Mesothelial cell of epicardium (in vitro differentiated cells): ENCODE measurements around the gene MAP2K3. TPM values are rescaled to one million over a fixed set of nuclear protein-coding genes. Genes with fewer than 3 reads are reported as not detected.

Source experiments
- DNase-seq, 2 experiments: peaks; one replicate each; pipeline ENCODE4 v3.0.0; 2021; ENCODE audit warnings: low spot score in 2 of 2; ENCODE audit not compliant: unreplicated experiment in 2 of 2
- H3K27ac Mint-ChIP-seq: 2 replicates; pipeline ENCODE4 v1.8.0; 2021; ENCODE audit warnings: mixed read lengths
- H3K27me3 Mint-ChIP-seq: 2 replicates; pipeline ENCODE4 v1.8.0; 2021; ENCODE audit warnings: low read depth, mixed read lengths
- H3K36me3 Mint-ChIP-seq: 2 replicates; pipeline ENCODE4 v1.8.0; 2021; ENCODE audit warnings: mixed read lengths
- H3K4me1 Mint-ChIP-seq: 2 replicates; pipeline ENCODE4 v1.8.0; 2021; ENCODE audit warnings: mixed read lengths
- H3K4me3 Mint-ChIP-seq: 2 replicates; pipeline ENCODE4 v1.8.0; 2021; ENCODE audit warnings: mild to moderate bottlenecking, moderate library complexity, mixed read lengths
- H3K9me3 Mint-ChIP-seq: 2 replicates; pipeline ENCODE4 v1.8.0; 2021; ENCODE audit warnings: mixed read lengths
- total RNA-seq: library from RNA; stranded (reverse); gene quantifications from 3 replicates; pipeline ENCODE4 v1.2.1, GENCODE V29; 2021
- TF ChIP-seq, protein P1 (sequence below): fragments of 200-600 bp; sonication (generic); IDR thresholded peaks from one replicate; pipeline ENCODE4 v1.5.0; 2021; ENCODE audit warnings: antibody characterized with exemption; ENCODE audit not compliant: unreplicated experiment

Gene MAP2K3
- total RNA-seq, 1 donor from 2014 or later: 26.8 TPM

DNA sequence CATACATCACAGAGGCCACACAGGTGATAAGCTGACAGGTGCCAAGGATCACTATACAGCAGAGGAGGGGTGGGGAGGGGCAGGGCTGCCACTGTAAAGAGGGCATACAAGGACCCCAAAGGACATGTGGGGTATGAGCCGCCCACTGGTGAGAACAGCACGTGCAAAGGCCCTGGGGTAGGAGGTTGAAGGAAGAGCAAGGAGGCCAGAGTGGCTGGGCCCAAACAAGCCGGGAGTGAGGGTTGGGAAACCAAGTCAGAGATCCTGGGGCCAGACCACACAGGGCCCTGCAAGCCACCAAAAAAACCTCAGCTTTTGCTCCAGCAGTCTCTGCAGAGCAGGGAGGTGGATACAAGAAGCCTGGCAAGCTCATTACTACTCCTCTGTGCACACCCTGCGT lies 37.8 kb upstream of the MAP2K3 start:
- H3K36me3 Mint-ChIP-seq: no peaks in the 10 kb centered on the region
- no peaks in the 10 kb centered on the region for H3K4me1 Mint-ChIP-seq
- H3K27me3 Mint-ChIP-seq: no peaks in the 10 kb centered on the region
- H3K4me3 Mint-ChIP-seq: no peak overlapping the region
- DNase-seq: no peak
- no peak overlapping the region for H3K27ac Mint-ChIP-seq
- H3K9me3 Mint-ChIP-seq: no peaks in the 10 kb centered on the region
- TF ChIP-seq, protein P1, sequence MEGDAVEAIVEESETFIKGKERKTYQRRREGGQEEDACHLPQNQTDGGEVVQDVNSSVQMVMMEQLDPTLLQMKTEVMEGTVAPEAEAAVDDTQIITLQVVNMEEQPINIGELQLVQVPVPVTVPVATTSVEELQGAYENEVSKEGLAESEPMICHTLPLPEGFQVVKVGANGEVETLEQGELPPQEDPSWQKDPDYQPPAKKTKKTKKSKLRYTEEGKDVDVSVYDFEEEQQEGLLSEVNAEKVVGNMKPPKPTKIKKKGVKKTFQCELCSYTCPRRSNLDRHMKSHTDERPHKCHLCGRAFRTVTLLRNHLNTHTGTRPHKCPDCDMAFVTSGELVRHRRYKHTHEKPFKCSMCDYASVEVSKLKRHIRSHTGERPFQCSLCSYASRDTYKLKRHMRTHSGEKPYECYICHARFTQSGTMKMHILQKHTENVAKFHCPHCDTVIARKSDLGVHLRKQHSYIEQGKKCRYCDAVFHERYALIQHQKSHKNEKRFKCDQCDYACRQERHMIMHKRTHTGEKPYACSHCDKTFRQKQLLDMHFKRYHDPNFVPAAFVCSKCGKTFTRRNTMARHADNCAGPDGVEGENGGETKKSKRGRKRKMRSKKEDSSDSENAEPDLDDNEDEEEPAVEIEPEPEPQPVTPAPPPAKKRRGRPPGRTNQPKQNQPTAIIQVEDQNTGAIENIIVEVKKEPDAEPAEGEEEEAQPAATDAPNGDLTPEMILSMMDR: no peak

DNA sequence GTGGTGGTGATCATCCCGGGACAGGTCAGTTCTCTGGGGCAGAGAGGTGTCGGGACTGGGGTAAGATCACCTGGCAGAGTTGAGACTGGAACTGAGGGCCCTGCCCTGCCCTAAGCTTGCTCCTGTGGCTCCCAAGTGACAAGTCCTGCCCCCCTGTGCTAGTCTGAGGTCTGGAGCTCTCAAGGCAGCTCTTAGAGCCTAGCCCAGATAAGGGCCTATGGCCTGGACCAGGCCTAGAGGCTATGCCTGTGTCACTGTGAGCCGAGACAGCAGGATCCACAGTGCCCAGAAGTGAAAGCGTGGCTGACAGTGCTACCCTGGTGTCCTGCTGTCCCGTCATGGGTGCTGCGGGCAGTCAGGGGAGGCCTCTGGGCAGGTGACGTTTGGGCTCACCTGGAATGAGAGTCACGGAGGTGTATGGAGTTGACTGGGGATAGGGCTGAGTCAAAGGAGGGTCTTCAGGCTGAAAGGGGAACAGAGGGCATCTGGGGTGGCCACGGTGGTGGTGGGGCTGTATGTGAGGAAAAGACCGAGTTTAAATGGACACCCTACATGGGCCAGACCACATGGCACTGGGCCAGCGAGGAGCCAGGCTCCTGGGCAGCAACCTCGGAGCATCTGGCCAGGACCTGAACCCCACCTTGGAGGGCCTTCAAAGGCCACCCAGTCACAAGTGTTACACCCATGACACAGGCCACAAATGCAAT lies 36.8 kb upstream of the MAP2K3 start:
- Mint-ChIP-seq H3K4me1 (peaks cover 4% of the 10 kb centered on the region), H3K36me3 (no peaks in the 10 kb centered on the region), H3K27me3 (no peaks in the 10 kb centered on the region), H3K4me3 (no peak overlapping the region), H3K9me3 (no peaks in the 10 kb centered on the region), H3K27ac (no peak overlapping the region)
- TF ChIP-seq, protein P1: no peak
- DNase-seq: no peak

GRCh38 chr17:21248500-21248899 lies 36.0 kb upstream of the MAP2K3 start:
- H3K27ac Mint-ChIP-seq: no peak overlapping the region
- no peaks in the 10 kb centered on the region for H3K27me3 Mint-ChIP-seq
- peaks cover 4% of the 10 kb centered on the region for H3K4me1 Mint-ChIP-seq

GRCh38 chr17:21249086-21249795 lies 35.3 kb upstream of the MAP2K3 start:
- Mint-ChIP-seq H3K9me3 (no peaks in the 10 kb centered on the region), H3K27ac (no peak overlapping the region), H3K27me3 (no peaks in the 10 kb centered on the region), H3K36me3 (no peaks in the 10 kb centered on the region), H3K4me3 (no peak overlapping the region), H3K4me1 (peaks cover 4% of the 10 kb centered on the region)
- no peak for DNase-seq
- TF ChIP-seq, protein P1: no peak

More at GRCh38 chr17:21248500-21248899, 36.0 kb upstream of the MAP2K3 start:
- Mint-ChIP-seq H3K4me3 (no peak overlapping the region), H3K9me3 (no peaks in the 10 kb centered on the region), H3K36me3 (no peaks in the 10 kb centered on the region)
- no peak for DNase-seq
- TF ChIP-seq, protein P1: no peak

DNA sequence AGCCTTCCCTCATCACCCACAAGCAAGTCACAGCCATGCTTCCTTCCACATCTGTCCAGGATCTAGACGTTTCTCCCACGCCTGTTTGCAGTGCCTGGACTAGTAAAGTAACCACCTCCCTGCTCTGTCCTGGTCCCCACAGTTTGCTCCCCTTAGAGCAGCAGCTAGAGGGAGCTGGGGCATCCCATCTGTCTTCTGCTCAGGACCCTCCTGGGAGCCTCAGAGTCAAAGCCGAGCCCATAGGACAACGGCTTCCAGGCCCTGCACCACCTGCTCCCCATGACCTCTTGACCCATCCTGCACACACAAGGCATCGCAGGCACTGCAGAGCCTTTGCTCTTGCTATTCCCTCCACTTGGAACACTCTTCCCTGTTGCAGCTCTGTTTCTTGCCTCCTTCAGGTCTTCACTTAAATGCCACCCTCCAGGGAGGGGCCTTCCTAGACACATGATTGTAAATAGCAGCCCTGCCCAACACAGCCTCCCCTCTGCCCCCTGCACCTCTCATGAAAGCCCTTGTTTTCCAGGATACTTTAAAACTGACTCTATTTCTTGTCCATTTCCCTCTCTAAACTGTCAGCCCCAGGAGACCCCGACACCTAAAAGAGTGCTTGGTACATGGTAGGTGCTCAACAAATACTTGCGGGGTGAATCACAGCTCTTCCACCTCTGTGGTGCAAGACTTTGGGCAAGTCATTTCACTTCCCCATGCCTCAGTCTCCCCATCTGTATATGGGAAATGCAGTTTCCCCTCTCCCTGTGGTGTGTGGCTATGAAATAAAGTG lies 34.4 kb upstream of the MAP2K3 start:
- H3K4me1 Mint-ChIP-seq: peaks cover 4% of the 10 kb centered on the region
- no peak for DNase-seq
- no peaks in the 10 kb centered on the region for H3K36me3 Mint-ChIP-seq
- no peaks in the 10 kb centered on the region for H3K27me3 Mint-ChIP-seq
- H3K27ac Mint-ChIP-seq: no peak overlapping the region
- no peaks in the 10 kb centered on the region for H3K9me3 Mint-ChIP-seq
- TF ChIP-seq, protein P1: no peak
- no peak overlapping the region for H3K4me3 Mint-ChIP-seq
